ENCODE data around the gene GRIN1.

DNA sequence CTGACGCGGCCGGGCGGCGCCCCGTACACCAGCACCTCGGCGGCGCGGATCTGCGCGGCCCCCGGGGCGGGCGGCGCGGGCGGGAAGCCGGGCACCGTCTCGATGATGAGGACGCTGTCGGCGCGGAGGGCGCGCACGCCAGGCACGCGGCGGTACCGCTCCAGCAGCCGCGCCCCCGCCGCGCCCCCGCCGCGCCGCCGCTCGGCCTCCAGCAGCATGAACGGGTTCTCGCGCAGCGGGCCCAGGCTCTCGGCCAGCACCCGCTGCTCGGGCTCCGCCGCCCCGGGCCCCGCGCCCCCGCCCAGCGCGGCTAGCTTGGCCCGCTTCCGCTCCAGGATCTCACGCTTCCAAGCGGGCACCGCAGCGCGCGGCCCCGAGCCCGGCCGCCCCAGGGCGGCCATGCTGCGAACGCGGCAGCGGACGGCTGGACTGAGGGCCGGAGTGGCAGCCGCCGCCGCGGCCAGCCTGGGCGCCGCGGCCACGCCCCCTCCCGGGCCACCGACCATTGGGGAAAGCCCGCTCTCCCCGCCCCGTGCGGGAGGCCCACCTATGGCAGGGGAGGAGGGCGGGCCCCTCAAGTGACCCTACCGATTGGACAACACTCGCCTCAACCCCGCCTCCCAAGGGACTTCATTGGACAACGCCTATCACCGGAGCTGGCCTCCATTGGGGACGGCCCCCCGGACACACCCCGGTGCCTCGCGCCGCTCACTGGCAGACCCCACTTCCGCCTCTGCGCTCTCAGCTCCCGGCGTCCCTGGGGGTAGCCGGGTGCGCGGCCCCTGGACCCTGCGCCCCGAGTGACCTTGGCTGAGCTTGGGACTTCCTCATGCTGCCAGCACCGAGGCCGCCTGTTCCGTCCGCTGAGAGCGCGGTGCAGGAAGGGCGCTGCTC, 61.6 kb downstream of the GRIN1 start, which contains the start of gene TPRN:
- TF ChIP-seq, protein P1, sequence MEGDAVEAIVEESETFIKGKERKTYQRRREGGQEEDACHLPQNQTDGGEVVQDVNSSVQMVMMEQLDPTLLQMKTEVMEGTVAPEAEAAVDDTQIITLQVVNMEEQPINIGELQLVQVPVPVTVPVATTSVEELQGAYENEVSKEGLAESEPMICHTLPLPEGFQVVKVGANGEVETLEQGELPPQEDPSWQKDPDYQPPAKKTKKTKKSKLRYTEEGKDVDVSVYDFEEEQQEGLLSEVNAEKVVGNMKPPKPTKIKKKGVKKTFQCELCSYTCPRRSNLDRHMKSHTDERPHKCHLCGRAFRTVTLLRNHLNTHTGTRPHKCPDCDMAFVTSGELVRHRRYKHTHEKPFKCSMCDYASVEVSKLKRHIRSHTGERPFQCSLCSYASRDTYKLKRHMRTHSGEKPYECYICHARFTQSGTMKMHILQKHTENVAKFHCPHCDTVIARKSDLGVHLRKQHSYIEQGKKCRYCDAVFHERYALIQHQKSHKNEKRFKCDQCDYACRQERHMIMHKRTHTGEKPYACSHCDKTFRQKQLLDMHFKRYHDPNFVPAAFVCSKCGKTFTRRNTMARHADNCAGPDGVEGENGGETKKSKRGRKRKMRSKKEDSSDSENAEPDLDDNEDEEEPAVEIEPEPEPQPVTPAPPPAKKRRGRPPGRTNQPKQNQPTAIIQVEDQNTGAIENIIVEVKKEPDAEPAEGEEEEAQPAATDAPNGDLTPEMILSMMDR (IDR thresholded peaks at IDR 0.05; ENCODE audit: low read depth, low read length): no peak
- peak; percentile 80 for TF ChIP-seq POLR2A (IDR thresholded peaks at IDR 0.05; ENCODE audit: extremely low read depth, insufficient read length)
- TF ChIP-seq, protein P2, sequence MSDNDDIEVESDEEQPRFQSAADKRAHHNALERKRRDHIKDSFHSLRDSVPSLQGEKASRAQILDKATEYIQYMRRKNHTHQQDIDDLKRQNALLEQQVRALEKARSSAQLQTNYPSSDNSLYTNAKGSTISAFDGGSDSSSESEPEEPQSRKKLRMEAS (IDR thresholded peaks at IDR 0.05; ENCODE audit: low read depth, low read length): peak; percentile 41
- TF ChIP-seq MYC (IDR thresholded peaks at IDR 0.05; ENCODE audit: low read depth, low read length): peak; percentile 68; the same call in 1 of the 2 replicates

All from NB4 (cell line).